Esophagus (tissue), 2 donors: ENCODE data around the gene ATG2B. TPM values are rescaled to one million over a fixed set of nuclear protein-coding genes. Genes with fewer than 3 reads are reported as not detected.
"Not testable (repeated sequence)": the region's sequence is repeated elsewhere in the genome, so short reads cannot be mapped to it uniquely, and the experiment has no call there.

Experiments
- H3K27ac ChIP-seq, 2 donors: one replicate each; pipeline ENCODE4 v1.5.1; 2013; ENCODE audit warnings: low read depth in 2 of 2, mild to moderate bottlenecking in 2 of 2, inconsistent platforms in 1 of 2, low read length in 1 of 2, moderate library complexity in 1 of 2
- H3K27me3 ChIP-seq, 2 donors: one replicate each; pipeline ENCODE4 v1.6.1; 2013; ENCODE audit warnings: low read length in 2 of 2, control low read depth in 1 of 2, mild to moderate bottlenecking in 1 of 2; ENCODE audit not compliant: insufficient read depth in 2 of 2, control insufficient read depth in 1 of 2
- H3K36me3 ChIP-seq, 2 donors: one replicate each; pipeline ENCODE4 v1.6.1; 2013; ENCODE audit warnings: low read length in 1 of 2; ENCODE audit not compliant: control insufficient read depth in 2 of 2, insufficient read depth in 2 of 2
- H3K4me1 ChIP-seq, 2 donors: one replicate each; pipeline ENCODE4 v1.6.1; 2013; ENCODE audit warnings: low read length in 1 of 2; ENCODE audit not compliant: control insufficient read depth in 2 of 2, insufficient read depth in 2 of 2
- H3K4me3 ChIP-seq, 2 donors: one replicate each; pipeline ENCODE4 v1.5.1; 2013; ENCODE audit warnings: low read length in 2 of 2, mild to moderate bottlenecking in 2 of 2, low read depth in 1 of 2, moderate library complexity in 1 of 2
- H3K9me3 ChIP-seq, 2 donors: one replicate each; pipeline ENCODE4 v1.6.1; 2013; ENCODE audit warnings: mild to moderate bottlenecking in 2 of 2, low read depth in 1 of 2, low read length in 1 of 2, moderate library complexity in 1 of 2; ENCODE audit not compliant: control insufficient read depth in 2 of 2, insufficient read depth in 1 of 2
- WGBS, 2 donors: extraction: QIAGEN DNeasy Blood & Tissue Kit; methylation state at CpG; one replicate each; pipeline ENCODE4 v1.1.7; 2013; 5-methylcytosine and 5-hydroxymethylcytosine counted together
- polyA plus RNA-seq, 2 donors: library from polyadenylated mRNA; stranded (reverse); fragments of 200-250 nt; gene quantifications; one replicate each; pipeline ENCODE4 v1.2.3, GENCODE V29; 2013
- donor health status: healthy with polysubstance abuse.
- donor health status: Bipolar disorder and iron deficiency.

ATG2B gene
- polyA plus RNA-seq, 2 donors: 2.9 to 3.3 TPM

DNA sequence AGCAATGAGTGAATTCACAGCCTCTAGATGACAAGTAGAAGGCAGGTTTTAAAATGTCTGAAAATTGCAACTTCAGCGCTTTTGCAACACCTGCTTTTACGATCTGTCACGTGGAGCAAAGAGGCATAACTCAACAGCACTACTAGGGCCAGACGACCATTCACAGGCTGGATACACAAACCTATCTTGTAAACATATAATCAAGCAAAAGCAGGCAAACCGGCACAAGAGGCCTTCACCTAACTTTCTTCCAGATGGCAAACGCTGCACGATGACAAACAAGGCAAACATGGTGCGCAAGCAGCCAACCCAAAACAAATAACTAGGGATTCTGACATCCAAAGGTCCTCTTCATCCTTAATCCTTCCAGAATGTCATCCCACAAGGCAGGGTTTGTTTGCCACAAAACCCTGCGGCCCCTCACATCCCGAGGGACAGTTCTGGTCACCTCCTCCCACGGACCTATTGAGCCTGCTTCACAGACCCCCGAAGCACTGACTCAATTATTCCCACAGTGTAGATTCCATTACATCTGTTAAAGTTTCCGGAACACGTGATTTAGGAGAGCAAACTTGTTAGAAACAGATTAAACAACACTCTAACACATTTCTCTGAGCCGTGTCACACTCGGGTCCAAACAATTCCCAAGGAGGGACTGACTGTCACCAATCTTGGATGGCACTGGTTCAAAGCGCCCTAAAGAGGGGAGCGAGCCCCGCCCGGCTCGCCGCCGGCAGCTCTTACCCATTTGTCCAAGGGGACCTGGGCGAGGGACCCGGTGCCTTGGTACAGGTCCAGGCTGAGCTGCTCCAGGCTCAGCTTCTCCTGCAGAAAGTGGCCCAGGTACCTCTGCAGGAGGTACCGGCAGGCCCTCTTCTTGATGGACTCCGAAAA is 823 bp downstream of the ATG2B start:
- Histone ChIP-seq H3K27me3 (no peaks in the 10 kb centered on the region), H3K4me3 (peak overlapping the region; percentile 84 to 86), H3K27ac (peak overlapping the region; percentile 93 to 97), H3K36me3 (no peaks in the 10 kb centered on the region), H3K4me1 (peaks cover 0 to 5% of the 10 kb centered on the region in 2 donors), H3K9me3 (no peaks in the 10 kb centered on the region)
- 0 to 1% methylated on average over 27 of the region's 27 CpGs for WGBS, 2 donors

DNA sequence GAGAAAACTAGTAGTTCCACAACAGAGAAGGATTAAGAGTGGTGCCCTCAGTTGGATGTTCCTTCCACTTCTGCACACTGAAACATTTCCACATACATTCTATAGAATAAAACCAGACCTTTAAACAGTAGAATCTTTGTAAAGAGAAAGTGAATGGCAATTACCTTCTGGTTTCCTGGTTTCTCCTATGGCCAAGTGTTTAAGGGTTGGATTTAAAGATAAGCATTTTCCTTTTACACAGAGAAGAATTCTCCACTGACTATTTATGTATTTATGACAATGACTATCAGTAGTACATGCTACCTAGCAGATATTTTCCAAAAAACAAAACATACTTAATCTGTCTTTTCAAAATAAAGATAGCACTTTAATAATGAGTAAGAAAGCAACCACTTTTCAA is 3.2 kb downstream of the ATG2B start:
- no peaks in the 10 kb centered on the region for H3K36me3 ChIP-seq
- no peaks in the 10 kb centered on the region for H3K9me3 ChIP-seq
- no peak overlapping the region for H3K4me3 ChIP-seq
- peaks cover 0 to 5% of the 10 kb centered on the region in 2 donors for H3K4me1 ChIP-seq
- no peaks in the 10 kb centered on the region for H3K27me3 ChIP-seq
- H3K27ac ChIP-seq: no peak overlapping the region

DNA sequence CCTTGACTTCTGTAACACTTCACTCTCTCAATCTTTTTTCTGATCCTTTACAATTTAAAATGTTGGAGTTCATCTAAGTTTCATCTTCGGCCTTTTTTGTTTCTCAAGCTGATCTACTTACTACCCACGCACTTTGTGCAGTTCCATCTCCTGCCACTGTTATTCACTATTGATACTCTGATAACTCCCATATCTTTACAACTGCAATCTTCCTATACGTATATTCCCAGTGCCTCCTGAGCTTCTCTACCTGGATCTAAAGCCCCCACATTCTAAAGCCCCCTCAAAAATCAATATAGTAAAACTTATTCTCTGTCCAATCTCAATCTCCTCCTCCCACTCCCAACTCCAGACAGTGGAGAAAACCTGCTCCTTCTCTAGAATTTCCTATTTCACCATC is 5.9 kb downstream of the ATG2B start:
- Histone ChIP-seq H3K27me3 (no peaks in the 10 kb centered on the region), H3K9me3 (no peaks in the 10 kb centered on the region), H3K27ac (no peak overlapping the region), H3K4me1 (peaks cover 0 to 2% of the 10 kb centered on the region in 2 donors), H3K4me3 (no peak overlapping the region), H3K36me3 (no peaks in the 10 kb centered on the region)
- WGBS, 2 donors: 87 to 93% methylated on average over 3 of the region's 3 CpGs

DNA sequence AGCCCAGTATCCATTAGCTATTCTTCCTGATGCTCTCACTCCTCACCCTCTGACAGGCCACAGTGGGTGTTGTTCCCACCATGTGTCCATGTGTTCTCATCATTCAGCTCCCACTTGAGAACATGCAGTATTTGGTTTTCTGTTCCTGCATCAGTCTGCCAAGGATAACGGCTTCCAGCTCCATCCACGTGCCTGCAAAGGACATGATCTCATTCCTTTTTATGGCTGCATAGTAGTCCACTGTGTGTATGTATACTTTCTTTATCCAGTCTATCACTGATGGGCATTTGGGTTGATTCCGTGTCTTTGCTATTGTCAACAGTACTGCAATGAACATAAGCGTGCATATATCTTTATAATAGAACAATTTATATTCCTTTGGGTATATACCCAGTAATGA is 8.9 kb downstream of the ATG2B start:
- H3K27me3 ChIP-seq: no peaks in the 10 kb centered on the region
- no peaks in the 10 kb centered on the region for H3K36me3 ChIP-seq
- peaks cover 0 to 1% of the 10 kb centered on the region in 2 donors for H3K4me1 ChIP-seq
- 93 to 95% methylated on average over 4 of the region's 4 CpGs for WGBS, 2 donors
- H3K27ac ChIP-seq: no peak overlapping the region
- H3K9me3 ChIP-seq: no peaks in the 10 kb centered on the region
- H3K4me3 ChIP-seq: no peak overlapping the region

DNA sequence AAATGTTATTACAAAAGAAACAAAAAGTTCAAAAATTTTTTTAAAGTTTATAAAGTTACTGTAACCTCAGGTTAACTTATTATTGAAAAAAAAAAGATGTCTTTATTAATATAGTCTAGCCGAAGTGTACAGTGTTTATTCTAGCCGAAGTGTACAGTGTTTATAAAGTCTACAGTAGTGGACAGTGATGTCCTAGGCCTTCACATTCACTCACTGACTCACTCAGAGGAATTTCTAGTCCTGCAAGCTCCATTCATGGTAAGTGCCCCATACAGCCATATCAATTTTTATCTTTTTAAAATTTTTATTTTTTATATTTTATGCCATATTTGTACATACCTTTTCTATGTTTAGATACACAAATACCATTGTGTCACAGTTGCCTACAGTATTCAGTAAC is 10.4 kb downstream of the ATG2B start:
- peaks cover 0 to 4% of the 10 kb centered on the region in 2 donors for H3K4me1 ChIP-seq
- no peaks in the 10 kb centered on the region for H3K27me3 ChIP-seq
- H3K9me3 ChIP-seq: no peaks in the 10 kb centered on the region
- no peak overlapping the region for H3K4me3 ChIP-seq
- H3K36me3 ChIP-seq: no peaks in the 10 kb centered on the region
- 60 to 70% methylated on average over 2 of the region's 2 CpGs for WGBS, 2 donors
- no peak overlapping the region for H3K27ac ChIP-seq

DNA sequence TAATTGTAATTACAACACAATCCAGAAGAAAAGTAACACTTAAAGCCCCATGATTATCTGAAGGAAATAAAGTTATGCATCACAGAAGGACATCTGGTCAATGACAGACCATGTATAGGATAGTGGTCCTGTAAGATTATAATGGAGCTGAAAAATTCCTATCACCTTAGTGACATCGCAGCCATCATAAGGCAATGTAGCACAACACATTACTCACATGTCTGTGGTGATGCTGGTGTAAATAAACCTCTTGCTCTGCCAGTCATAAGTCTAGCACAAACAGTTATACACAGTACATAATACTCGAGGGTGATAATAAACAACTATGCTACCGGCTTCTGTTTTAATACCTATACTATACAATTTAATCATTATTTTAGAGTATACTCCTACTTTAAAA is 11.2 kb downstream of the ATG2B start:
- Histone ChIP-seq H3K36me3 (no peaks in the 10 kb centered on the region), H3K4me1 (peaks cover 0 to 4% of the 10 kb centered on the region in 2 donors)
- WGBS, 2 donors: 82 to 84% methylated on average over 3 of the region's 3 CpGs

DNA sequence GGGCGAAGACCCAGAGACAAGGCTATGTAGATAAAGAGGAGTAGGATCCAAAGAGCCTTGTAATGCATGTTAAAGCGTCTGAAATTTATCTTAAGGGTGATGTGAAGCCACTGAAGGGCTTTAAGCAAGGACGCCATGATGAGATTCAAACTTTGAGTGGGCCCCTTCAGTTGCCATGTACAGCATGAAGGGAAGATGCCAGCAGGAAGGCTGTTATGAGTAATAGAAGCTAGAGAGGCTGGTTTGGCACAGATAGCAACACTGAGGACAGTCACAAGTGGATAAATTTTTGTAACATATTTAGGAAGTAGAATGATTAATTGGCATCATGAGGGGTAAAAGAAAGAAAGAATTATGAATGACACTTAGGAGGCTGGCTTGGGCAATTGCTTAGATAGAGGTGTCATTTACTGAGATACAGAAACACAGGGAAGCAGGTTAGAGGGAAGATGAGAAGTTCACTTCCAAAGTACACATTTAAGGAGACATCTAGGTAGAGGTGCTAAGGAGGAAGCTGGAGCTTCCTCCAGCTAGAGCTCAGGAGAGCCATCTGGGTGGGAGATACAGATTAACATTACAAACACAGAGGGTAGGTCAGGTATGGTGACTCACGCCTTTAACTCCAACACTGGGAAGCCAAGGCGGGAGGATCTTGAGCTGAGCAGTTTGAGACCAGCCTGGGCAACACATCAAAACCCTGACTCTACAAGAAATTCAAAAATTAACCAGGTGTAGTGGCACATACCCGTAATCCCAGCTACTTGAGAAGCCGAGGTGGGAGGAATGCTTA is 13.7 kb downstream of the ATG2B start:
- H3K27ac ChIP-seq: peak overlapping the region in 1 of 2 donors; percentile 34
- no peaks in the 10 kb centered on the region for H3K36me3 ChIP-seq
- no peaks in the 10 kb centered on the region for H3K27me3 ChIP-seq
- H3K4me1 ChIP-seq: peaks cover 0 to 4% of the 10 kb centered on the region in 2 donors
- no peaks in the 10 kb centered on the region for H3K9me3 ChIP-seq
- H3K4me3 ChIP-seq: no peak overlapping the region
- 76 to 79% methylated on average over 7 of the region's 7 CpGs for WGBS, 2 donors

More for the DNA sequence above, 11.2 kb downstream of the ATG2B start:
- Histone ChIP-seq H3K9me3 (no peaks in the 10 kb centered on the region), H3K27me3 (no peaks in the 10 kb centered on the region), H3K27ac (no peak overlapping the region), H3K4me3 (no peak overlapping the region)

DNA sequence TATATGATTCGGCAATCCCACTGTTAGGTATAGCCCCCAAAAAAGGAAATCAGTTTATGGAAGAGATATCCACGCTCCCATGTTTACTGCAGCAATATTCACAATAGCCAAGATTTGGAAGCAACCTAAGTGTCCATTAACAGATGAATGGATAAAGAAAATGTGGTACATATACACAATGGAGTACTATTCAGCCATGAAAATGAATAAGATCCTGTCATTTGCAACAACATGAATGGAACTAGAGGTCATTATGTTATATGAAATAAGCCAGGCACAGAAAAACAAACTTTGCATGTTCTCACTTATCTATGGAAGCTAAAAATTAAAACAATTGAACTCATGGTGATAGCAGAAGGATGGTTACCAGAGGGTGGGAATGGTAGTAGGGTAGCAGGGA is 15.2 kb downstream of the ATG2B start:
- not testable (repeated sequence) for H3K9me3 ChIP-seq, H3K4me1 ChIP-seq, H3K27ac ChIP-seq, H3K27me3 ChIP-seq, H3K36me3 ChIP-seq, H3K4me3 ChIP-seq
- 95 to 96% methylated on average over 2 of the region's 2 CpGs for WGBS, 2 donors

DNA sequence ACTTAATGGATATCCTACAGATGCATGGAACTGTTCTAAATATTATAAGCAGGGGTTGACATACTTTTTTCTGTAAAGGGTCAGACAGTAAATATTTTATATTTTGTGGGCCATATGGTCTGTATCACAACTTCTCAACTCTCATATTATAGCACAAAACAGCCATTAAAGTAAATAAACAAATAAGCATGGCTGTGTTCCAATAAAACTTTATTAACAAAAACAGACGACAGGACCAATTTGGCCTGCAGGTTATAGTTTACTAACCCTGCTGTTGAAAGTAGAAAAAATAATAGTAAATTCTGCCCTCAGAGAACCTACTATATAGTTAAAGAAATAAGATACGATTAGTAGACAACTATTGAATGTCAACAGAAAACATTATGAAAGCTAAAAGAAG is 17.5 kb downstream of the ATG2B start:
- Histone ChIP-seq H3K36me3 (no peaks in the 10 kb centered on the region), H3K4me3 (no peak overlapping the region), H3K27ac (no peak overlapping the region), H3K27me3 (no peaks in the 10 kb centered on the region), H3K9me3 (no peaks in the 10 kb centered on the region), H3K4me1 (peaks cover 0 to 4% of the 10 kb centered on the region in 2 donors)
- WGBS, 2 donors: 92 to 97% methylated on average over 2 of the region's 2 CpGs
